SK-N-SH (cell line): ENCODE data around the gene RASSF8. TPM values are rescaled to one million over a fixed set of nuclear protein-coding genes. Genes with fewer than 3 reads are reported as not detected.

Experiments
- CTCF ChIA-PET: fragments of 300-600, 350-600 bp; formaldehyde crosslinking; extraction: SDS; loops from one replicate; lab custom pipeline; 2021; lab: Yijun Ruan, JAX
- POLR2A ChIA-PET: fragments of 350-600 bp; sonication (Branson Sonifier 250); formaldehyde crosslinking; extraction: SDS; loops from one replicate; lab custom pipeline; 2020; ENCODE audit warnings: antibody characterized with exemption, inconsistent platforms; lab: Yijun Ruan, JAX
- DNase-seq: peaks from one replicate; pipeline ENCODE4 v3.0.0; 2012
- H2AFZ ChIP-seq: fragments of 200-600 bp; sonication (generic); 2 replicates; pipeline ENCODE4 v1.8.1; 2016; ENCODE audit warnings: antibody characterized with exemption, mild to moderate bottlenecking, low read depth
- H3F3A ChIP-seq: fragments of 200-600 bp; sonication (generic); replicated peaks from 2 replicates; pipeline ENCODE3; 2016; ENCODE audit warnings: antibody characterized with exemption, mild to moderate bottlenecking; ENCODE audit not compliant: insufficient read depth
- H3K27ac ChIP-seq, 2 experiments: fragments of 200-500 bp in 1 of 2; fragments of 200-600 bp in 1 of 2; sonication (Bioruptor generic) in 1 of 2; sonication (generic), shearing (Covaris generic) in 1 of 2; 2 replicates each; pipeline versions ENCODE4 v1.5.1 to v1.6.1; 2014 to 2016; ENCODE audit warnings: low read depth in 2 of 2, inconsistent platforms in 1 of 2, low read length in 1 of 2, mild to moderate bottlenecking in 1 of 2, mixed read lengths in 1 of 2
- H3K27me3 ChIP-seq: fragments of 200-600 bp; sonication (generic), shearing (Covaris generic); 2 replicates; pipeline ENCODE4 v1.6.1; 2016; ENCODE audit warnings: mixed run types; ENCODE audit not compliant: insufficient read depth
- H3K36me3 ChIP-seq, 2 experiments: fragments of 200-500 bp in 1 of 2; fragments of 200-600 bp in 1 of 2; sonication (Bioruptor generic) in 1 of 2; sonication (generic) in 1 of 2; replicated peaks in 1 of 2; 2 replicates each; pipeline versions ENCODE3 to v1.5.1; 2014 to 2016; ENCODE audit warnings: low read length in 1 of 2, mild to moderate bottlenecking in 1 of 2; ENCODE audit not compliant: insufficient read depth in 2 of 2, control insufficient read depth in 1 of 2
- H3K4me1 ChIP-seq, 2 experiments: fragments of 200-500 bp in 1 of 2; fragments of 200-600 bp in 1 of 2; sonication (Bioruptor generic) in 1 of 2; sonication (generic), shearing (Covaris generic) in 1 of 2; 2 replicates each; pipeline versions ENCODE4 v1.5.1 to v1.6.1; 2014 to 2016; ENCODE audit warnings: low read depth in 1 of 2, low read length in 1 of 2, mixed run types in 1 of 2; ENCODE audit not compliant: insufficient read depth in 2 of 2, control insufficient read depth in 1 of 2
- H3K4me2 ChIP-seq: fragments of 200-600 bp; sonication (generic), shearing (Covaris generic); 2 replicates; pipeline ENCODE4 v1.6.1; 2017; ENCODE audit warnings: mixed run types
- H3K4me3 ChIP-seq, 2 experiments: fragments of 200-500 bp in 1 of 2; fragments of 200-600 bp in 1 of 2; sonication (Bioruptor generic) in 1 of 2; sonication (generic), shearing (Covaris generic) in 1 of 2; 2 replicates each; pipeline versions ENCODE4 v1.5.1 to v1.8.1; 2014 to 2016; ENCODE audit warnings: low read depth in 2 of 2, inconsistent platforms in 1 of 2, low read length in 1 of 2, mild to moderate bottlenecking in 1 of 2, mixed read lengths in 1 of 2, moderate library complexity in 1 of 2
- H3K79me2 ChIP-seq: fragments of 200-600 bp; sonication (generic); 2 replicates; pipeline ENCODE4 v1.8.1; 2017; ENCODE audit warnings: mild to moderate bottlenecking; ENCODE audit not compliant: insufficient read depth
- H3K9ac ChIP-seq: fragments of 200-600 bp; sonication (generic); 2 replicates; pipeline ENCODE4 v1.6.1; 2017; ENCODE audit warnings: mixed run types
- H3K9me2 ChIP-seq: fragments of 200-600 bp; sonication (generic); 2 replicates; pipeline ENCODE4 v1.6.1; 2017; ENCODE audit warnings: mixed run types
- H3K9me3 ChIP-seq: fragments of 200-600 bp; sonication (generic); 2 replicates; pipeline ENCODE4 v1.6.1; 2017; ENCODE audit warnings: mixed run types, mild to moderate bottlenecking, moderate library complexity
- H4K20me1 ChIP-seq: fragments of 200-600 bp; sonication (generic); 2 replicates; pipeline ENCODE4 v1.6.1; 2017; ENCODE audit warnings: mild to moderate bottlenecking, mixed run types; ENCODE audit not compliant: insufficient read depth
- EZH2phosphoT487 ChIP-seq: fragments of 200-600 bp; sonication (generic); IDR thresholded peaks from 2 replicates; pipeline ENCODE4 v1.6.1; 2017; ENCODE audit warnings: low read depth, mixed run types, mild to moderate bottlenecking, antibody characterized with exemption, moderate library complexity, borderline replicate concordance
- GABPA ChIP-seq: IDR thresholded peaks from 2 replicates; pipeline ENCODE4 v1.4.0; 2012; ENCODE audit warnings: low read depth, mild to moderate bottlenecking
- IRF3 ChIP-seq: fragments of 150-350 bp; IDR thresholded peaks from 2 replicates; pipeline ENCODE4 v1.6.1; 2016; ENCODE audit warnings: mild to moderate bottlenecking, low read depth, low read length
- MAX ChIP-seq: IDR thresholded peaks from 2 replicates; pipeline ENCODE4 v1.4.0; 2012; ENCODE audit warnings: low read depth
- NFIC ChIP-seq: IDR thresholded peaks from 2 replicates; pipeline ENCODE4 v1.4.0; 2012; ENCODE audit warnings: borderline replicate concordance
- REST ChIP-seq: IDR thresholded peaks from 2 replicates; pipeline ENCODE4 v1.6.1; 2012; ENCODE audit warnings: mild to moderate bottlenecking, low read depth, low read length, moderate library complexity
- YY1 ChIP-seq: IDR thresholded peaks from 2 replicates; pipeline ENCODE4 v1.4.0; 2012; ENCODE audit warnings: low read depth, mild to moderate bottlenecking
- ZBTB33 ChIP-seq: IDR thresholded peaks from 2 replicates; pipeline ENCODE4 v1.4.0; 2012; ENCODE audit warnings: low read depth, borderline replicate concordance
- WGBS: methylation state at CpG from one replicate; pipeline ENCODE4 v1.1.6; 2017; ENCODE audit warnings: low lambda C conversion rate; 5-methylcytosine and 5-hydroxymethylcytosine counted together
- polyA plus RNA-seq, 3 experiments: library from polyadenylated mRNA; depleted of rRNA; stranded (reverse); fragments of >200 nt; gene quantifications; 2 replicates each; pipeline ENCODE4 v1.2.3, GENCODE V29; 2012

The RASSF8 gene
- polyA plus RNA-seq, 1 of the 3 experiments (the other 2 are of a cell fraction) = 15.3 TPM

- POLR2A ChIA-PET = no interaction called here
- CTCF ChIA-PET = interaction anchor here (1.7 kb wide), 1 partner anchor 79 kb away, joined by 3 read pairs; no protein-coding TSS in a partner anchor
- 96% methylated on average over 3 of the region's 4 CpGs for WGBS
These were observed 9.1 kb upstream of the RASSF8 start for GRCh38 chr12:25949343-25949742.

More at GRCh38 chr12:25949343-25949742, 9.1 kb upstream of the RASSF8 start:
- Histone ChIP-seq H4K20me1 (no peaks in the 10 kb centered on the region), H3K4me1 (no peaks in the 10 kb centered on the region), H3K36me3 (peaks cover 0 to 10% of the 10 kb centered on the region in 2 experiments), H3K4me3 (no peak overlapping the region), H2AFZ (no peak overlapping the region), H3K27ac (no peak overlapping the region), H3K9me2 (no peaks in the 10 kb centered on the region), H3K9ac (no peak overlapping the region), H3K79me2 (no peaks in the 10 kb centered on the region), H3K4me2 (no peak overlapping the region), H3K9me3 (peaks cover 8% of the 10 kb centered on the region; the same call in 1 of the 2 replicates), H3F3A (no peaks in the 10 kb centered on the region), H3K27me3 (no peaks in the 10 kb centered on the region)
- no peak for DNase-seq
- TF ChIP-seq EZH2phosphoT487 = no peak
- no peak for TF ChIP-seq YY1
- no peak for TF ChIP-seq IRF3
- no peak for TF ChIP-seq ZBTB33
- TF ChIP-seq GABPA = no peak
- peak; percentile 83 for TF ChIP-seq REST
- no peak for TF ChIP-seq MAX
- no peak for TF ChIP-seq NFIC
